Parathyroid adenoma (tissue), 2 donors: ENCODE measurements around the gene GRID2IP.

Source experiments
- H2AFZ ChIP-seq: fragments of 300-600 bp; sonication (generic); one replicate; pipeline ENCODE4 v1.7.0; 2017; ENCODE audit warnings: antibody characterized with exemption, mild to moderate bottlenecking
- H3K27ac ChIP-seq: fragments of 300-600 bp; sonication (generic); one replicate; pipeline ENCODE4 v1.7.0; 2017
- H3K27me3 ChIP-seq: fragments of 300-600 bp; sonication (generic); one replicate; pipeline ENCODE4 v1.7.0; 2017; ENCODE audit warnings: low read length; ENCODE audit not compliant: control insufficient read depth, insufficient read depth
- H3K36me3 ChIP-seq: fragments of 300-600 bp; sonication (generic); one replicate; pipeline ENCODE4 v1.7.0; 2017; ENCODE audit warnings: low read length; ENCODE audit not compliant: control insufficient read depth, insufficient read depth
- H3K4me1 ChIP-seq: fragments of 300-600 bp; sonication (generic); one replicate; pipeline ENCODE4 v1.7.0; 2017; ENCODE audit warnings: control low read depth
- H3K4me2 ChIP-seq: fragments of 300-600 bp; sonication (generic); one replicate; pipeline ENCODE4 v1.7.0; 2017; ENCODE audit warnings: low read length
- H3K4me3 ChIP-seq: fragments of 300-600 bp; sonication (generic); one replicate; pipeline ENCODE4 v1.7.0; 2017; ENCODE audit warnings: low read depth, low read length
- H3K79me2 ChIP-seq: fragments of 300-600 bp; sonication (generic); one replicate; pipeline ENCODE4 v1.7.0; 2017; ENCODE audit warnings: control low read depth
- H3K9ac ChIP-seq: fragments of 300-600 bp; sonication (generic); one replicate; pipeline ENCODE4 v1.7.0; 2017; ENCODE audit warnings: mild to moderate bottlenecking
- H3K9me3 ChIP-seq: fragments of 300-600 bp; sonication (generic); one replicate; pipeline ENCODE4 v1.7.0; 2017; ENCODE audit warnings: low read length; ENCODE audit not compliant: control insufficient read depth
- CTCF ChIP-seq: fragments of 300-600 bp; sonication (generic); IDR thresholded peaks from one replicate; pipeline ENCODE4 v1.7.0; 2017; ENCODE audit warnings: antibody characterized with exemption, mild to moderate bottlenecking
- donor health status: primary hyperparathyroidism.

GRID2IP gene

GRCh38 chr7:6562106-6562505 is 10.8 kb upstream of the GRID2IP start:
- no peaks in the 10 kb centered on the region for H3K4me1 ChIP-seq
- H3K27me3 ChIP-seq = no peaks in the 10 kb centered on the region
- no peak overlapping the region for H3K4me2 ChIP-seq
- no peak overlapping the region for H3K27ac ChIP-seq
- TF ChIP-seq CTCF = no peak
- H3K79me2 ChIP-seq = no peaks in the 10 kb centered on the region
- no peaks in the 10 kb centered on the region for H3K36me3 ChIP-seq
- no peak overlapping the region for H2AFZ ChIP-seq
- H3K9me3 ChIP-seq = no peaks in the 10 kb centered on the region
- no peak overlapping the region for H3K9ac ChIP-seq
- no peak overlapping the region for H3K4me3 ChIP-seq

- Histone ChIP-seq H3K4me2 (no peak overlapping the region), H3K79me2 (no peaks in the 10 kb centered on the region), H3K4me1 (no peaks in the 10 kb centered on the region), H3K4me3 (no peak overlapping the region), H2AFZ (no peak overlapping the region), H3K36me3 (no peaks in the 10 kb centered on the region), H3K27me3 (no peaks in the 10 kb centered on the region), H3K9me3 (no peaks in the 10 kb centered on the region), H3K27ac (no peak overlapping the region), H3K9ac (no peak overlapping the region)
- TF ChIP-seq CTCF = no peak
Observed at GRCh38 chr7:6559896-6560295, 8.6 kb upstream of the GRID2IP start.

DNA sequence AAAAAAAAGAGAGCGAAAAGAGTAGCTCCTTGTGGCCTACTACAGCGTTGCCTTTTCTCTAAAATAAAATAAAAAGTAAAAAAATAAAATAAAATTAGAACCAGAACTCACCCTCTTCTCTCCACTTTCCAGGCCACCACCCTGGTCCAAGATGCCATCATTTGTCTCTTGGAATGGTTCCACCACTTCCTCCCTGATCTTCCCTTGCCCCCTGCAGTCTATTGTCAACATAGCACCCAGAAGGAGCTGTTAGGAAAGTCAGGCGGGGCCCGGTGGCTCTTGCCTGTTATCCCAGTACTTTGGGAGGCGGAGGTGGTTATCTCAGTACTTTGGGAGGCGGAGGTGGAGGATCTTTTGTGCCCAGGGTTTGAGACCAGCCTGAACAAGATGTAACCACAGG is 7.6 kb upstream of the GRID2IP start:
- Histone ChIP-seq H3K4me3 (no peak overlapping the region), H3K27ac (no peak overlapping the region), H3K27me3 (no peaks in the 10 kb centered on the region), H3K4me1 (no peaks in the 10 kb centered on the region), H2AFZ (no peak overlapping the region), H3K79me2 (no peaks in the 10 kb centered on the region), H3K9me3 (no peaks in the 10 kb centered on the region), H3K36me3 (no peaks in the 10 kb centered on the region), H3K9ac (no peak overlapping the region), H3K4me2 (no peak overlapping the region)
- TF ChIP-seq CTCF = peak; percentile 55

DNA sequence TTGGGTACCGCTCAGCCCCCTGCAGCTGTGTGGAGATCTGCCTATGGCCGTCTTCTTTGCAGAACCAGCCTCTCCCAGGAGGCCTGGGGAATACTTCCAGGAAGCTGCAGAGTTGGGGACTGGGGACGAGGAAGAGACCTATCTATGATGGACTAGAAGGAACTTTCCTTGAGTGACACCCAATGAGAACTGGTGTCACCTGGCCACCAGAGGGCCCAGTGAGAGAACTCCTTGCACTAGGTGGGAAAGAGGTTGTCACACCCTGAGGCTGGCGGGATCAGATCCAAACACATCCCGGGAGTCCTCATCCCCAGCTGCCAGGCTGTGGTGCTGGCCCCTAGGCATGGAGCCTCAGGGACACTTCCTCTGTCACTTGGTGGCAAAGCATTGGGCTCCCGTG is 4.9 kb upstream of the GRID2IP start:
- TF ChIP-seq CTCF = peak; percentile 31
- Histone ChIP-seq H2AFZ (no peak overlapping the region), H3K9me3 (no peaks in the 10 kb centered on the region), H3K9ac (no peak overlapping the region), H3K4me1 (no peaks in the 10 kb centered on the region), H3K36me3 (no peaks in the 10 kb centered on the region), H3K27ac (no peak overlapping the region), H3K4me2 (no peak overlapping the region), H3K4me3 (no peak overlapping the region), H3K79me2 (no peaks in the 10 kb centered on the region), H3K27me3 (no peaks in the 10 kb centered on the region)

DNA sequence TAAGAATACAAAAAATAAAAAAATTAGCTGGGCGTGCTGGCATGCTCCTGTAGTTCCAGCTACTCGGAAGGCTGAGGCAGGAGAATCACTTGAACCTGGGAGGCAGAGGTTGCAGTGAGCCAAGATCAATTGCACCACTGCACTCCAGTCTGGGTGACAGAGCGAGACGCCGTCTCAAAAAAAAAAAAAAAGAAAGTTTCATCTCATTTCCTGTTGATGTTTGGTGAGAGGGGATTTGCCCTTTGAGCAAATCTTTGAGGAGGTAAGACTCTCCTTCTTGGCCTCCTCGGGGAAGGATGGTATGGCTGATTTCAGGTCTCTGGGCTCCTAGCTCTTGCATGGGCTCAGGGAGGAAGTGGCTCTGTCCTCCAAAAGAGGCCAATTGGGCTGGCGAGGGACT is 3.6 kb upstream of the GRID2IP start:
- H2AFZ ChIP-seq = no peak overlapping the region
- no peaks in the 10 kb centered on the region for H3K4me1 ChIP-seq
- H3K79me2 ChIP-seq = no peaks in the 10 kb centered on the region
- H3K4me3 ChIP-seq = no peak overlapping the region
- no peak overlapping the region for H3K9ac ChIP-seq
- H3K27me3 ChIP-seq = no peaks in the 10 kb centered on the region
- no peak overlapping the region for H3K4me2 ChIP-seq
- no peaks in the 10 kb centered on the region for H3K36me3 ChIP-seq
- no peak overlapping the region for H3K27ac ChIP-seq
- H3K9me3 ChIP-seq = no peaks in the 10 kb centered on the region
- TF ChIP-seq CTCF = no peak
